AG04449 (cell line): ENCODE data around the gene DOCK4.

Source experiments
- CTCF ChIA-PET: fragments of 350-600 bp; formaldehyde crosslinking; extraction: SDS; loops from one replicate; lab custom pipeline; 2021; ENCODE audit warnings: antibody characterized with exemption; lab: Yijun Ruan, JAX
- POLR2A ChIA-PET: fragments of 400-600, 350-600 bp; formaldehyde crosslinking; extraction: SDS; loops from one replicate; lab custom pipeline; 2020; ENCODE audit warnings: antibody characterized with exemption, inconsistent platforms; lab: Yijun Ruan, JAX
- DNase-seq: peaks from one replicate; pipeline ENCODE4 v3.0.0-alpha.2; 2010; ENCODE audit warnings: low read depth, low spot score
- H3K4me3 ChIP-seq: 2 replicates; pipeline ENCODE4 v1.5.1; 2011; ENCODE audit warnings: low read depth, mild to moderate bottlenecking, control low read depth, low read length
- CTCF ChIP-seq: IDR thresholded peaks from one replicate; pipeline ENCODE4 v1.5.1; 2011; ENCODE audit warnings: mild to moderate bottlenecking, moderate library complexity, low read length, control low read depth, inconsistent platforms; ENCODE audit not compliant: insufficient read depth; ENCODE audit errors: missing control alignments

Gene DOCK4

DNA sequence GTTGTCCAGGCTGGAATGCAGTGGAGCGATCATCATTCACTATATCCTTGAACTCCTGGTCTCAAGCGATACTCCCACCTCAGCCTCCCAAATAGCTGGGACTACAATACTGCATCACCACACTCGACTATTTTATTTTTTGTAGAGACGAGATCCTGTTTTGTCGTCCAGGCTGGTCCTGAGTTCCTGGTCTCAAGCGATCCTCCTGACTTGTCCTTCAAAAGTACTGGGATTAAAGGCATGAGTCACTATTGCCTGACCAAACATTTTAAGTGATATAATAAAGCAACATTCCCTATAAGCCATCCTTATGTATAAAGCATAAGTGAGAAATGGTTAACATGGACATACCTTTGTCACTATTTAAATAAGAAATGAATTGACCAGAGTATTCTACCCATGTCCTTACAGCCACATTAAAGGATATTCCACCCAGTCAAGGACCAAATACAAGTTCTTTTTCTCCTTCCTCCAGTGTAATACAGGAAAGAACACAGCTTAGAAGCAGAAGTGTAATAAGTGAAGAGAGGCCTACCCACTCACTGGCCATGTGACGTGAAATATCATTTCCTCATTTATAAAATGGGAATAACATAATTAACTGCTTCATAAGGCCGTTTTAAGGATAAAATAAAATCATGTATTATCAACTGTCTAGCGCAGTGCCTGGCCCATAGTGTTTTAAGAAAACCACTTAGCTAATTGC, 82.0 kb downstream of the DOCK4 start:
- POLR2A ChIA-PET, result no interaction called here

DNA sequence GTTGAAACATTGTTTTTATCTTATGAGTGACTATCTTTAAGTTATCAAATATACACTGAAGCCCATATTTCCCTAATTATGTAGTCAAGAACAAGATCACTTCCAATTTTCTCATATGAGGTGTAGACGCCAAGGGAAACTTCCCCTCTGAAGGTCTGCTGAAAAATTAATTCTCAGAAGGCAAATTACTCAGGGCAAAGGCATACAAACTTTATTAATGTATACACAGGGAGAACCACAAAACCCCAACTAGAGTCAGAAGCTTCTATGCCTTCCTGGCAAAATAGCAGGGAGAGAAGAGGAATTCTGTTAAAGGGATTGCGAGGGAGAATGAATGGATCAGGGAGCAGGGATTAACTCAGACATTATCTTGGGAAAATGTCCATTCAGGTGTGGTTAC, 83.4 kb downstream of the DOCK4 start:
- no peak for TF ChIP-seq CTCF
- no peak for DNase-seq
- no peak overlapping the region for H3K4me3 ChIP-seq
- POLR2A ChIA-PET, result no interaction called here
- CTCF ChIA-PET, result no interaction called here

More for the DNA sequence above, 82.0 kb downstream of the DOCK4 start:
- no peak overlapping the region for H3K4me3 ChIP-seq
- no peak for TF ChIP-seq CTCF
- CTCF ChIA-PET, result no interaction called here
- no peak for DNase-seq

DNA sequence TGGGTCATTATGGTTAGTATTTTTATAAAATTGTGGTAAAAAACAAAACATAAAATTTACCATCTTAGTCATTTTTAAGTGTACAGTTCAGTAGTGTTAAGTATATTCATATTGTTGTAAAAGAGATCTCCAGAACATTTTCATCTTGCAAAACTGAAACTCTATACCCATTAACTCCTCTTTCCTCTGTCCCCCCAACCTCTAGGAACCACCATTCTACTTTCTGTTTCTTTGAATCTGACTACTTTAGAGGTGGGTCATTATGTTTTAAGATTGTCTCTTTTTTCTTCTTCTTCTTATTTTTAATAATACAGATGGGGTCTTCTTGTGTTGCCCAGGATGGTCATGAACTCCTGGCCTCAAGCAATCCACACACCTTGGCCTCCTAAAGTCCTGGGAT, 84.1 kb downstream of the DOCK4 start:
- no peak for TF ChIP-seq CTCF
- CTCF ChIA-PET, result no interaction called here
- H3K4me3 ChIP-seq, result no peak overlapping the region
- POLR2A ChIA-PET, result no interaction called here
- DNase-seq, result no peak

GRCh38 chr7:112121318-112121717, 84.9 kb downstream of the DOCK4 start:
- no peak for DNase-seq
- POLR2A ChIA-PET, result no interaction called here
- no peak overlapping the region for H3K4me3 ChIP-seq

DNA sequence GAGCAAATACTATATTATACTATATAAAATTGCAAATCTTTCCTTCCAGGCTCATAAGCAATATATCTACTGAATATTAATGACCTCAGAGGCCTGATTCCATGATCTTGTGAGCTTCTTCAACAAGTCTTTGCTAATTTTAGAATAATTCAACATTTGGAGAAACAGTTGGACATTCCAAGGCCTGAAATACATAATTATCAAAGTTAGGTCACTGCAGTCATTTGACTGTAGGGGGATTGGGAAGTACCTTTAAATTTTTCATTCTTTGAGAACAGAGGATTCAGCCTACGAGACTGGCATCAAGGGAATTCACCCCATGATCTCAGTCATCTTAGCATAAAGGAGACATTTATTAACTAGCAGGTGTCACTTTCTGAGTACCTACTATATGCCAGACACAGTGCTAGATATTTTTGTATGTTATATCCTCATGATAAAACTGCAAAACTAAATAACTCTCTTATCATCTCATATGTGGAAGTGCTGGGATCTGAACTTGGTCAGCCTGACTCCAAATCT, 85.4 kb downstream of the DOCK4 start:
- no peak overlapping the region for H3K4me3 ChIP-seq
- TF ChIP-seq CTCF, result no peak
- POLR2A ChIA-PET, result no interaction called here
- no peak for DNase-seq
- CTCF ChIA-PET, result no interaction called here

More at GRCh38 chr7:112121318-112121717, 84.9 kb downstream of the DOCK4 start:
- no peak for TF ChIP-seq CTCF
- CTCF ChIA-PET, result no interaction called here

- TF ChIP-seq CTCF, result no peak
- POLR2A ChIA-PET, result no interaction called here
Measured at GRCh38 chr7:112118581-112119566, 87.3 kb downstream of the DOCK4 start.

More at GRCh38 chr7:112118581-112119566, 87.3 kb downstream of the DOCK4 start:
- no peak for DNase-seq
- H3K4me3 ChIP-seq, result no peak overlapping the region
- CTCF ChIA-PET, result interaction anchor here (0.8 kb wide), 1 partner anchor 19 kb away, joined by 3 read pairs; no protein-coding TSS in a partner anchor
